A549 (cell line): ENCODE data around the gene NHSL2. TPM values are rescaled to one million over a fixed set of nuclear protein-coding genes. Genes with fewer than 3 reads are reported as not detected.

Experiments
- ATAC-seq, 2 experiments: fragments of 200-7000 bp in 1 of 2; fragments of >200 bp in 1 of 2; cut with Nextera tagmentation in 1 of 2; cut with Tn5 transposase in 1 of 2; 3 replicates each; pipeline versions ENCODE4 v1.8.0 to v1.9.1; 2018 to 2020; ENCODE audit warnings: mild to moderate bottlenecking in 1 of 2, moderate library complexity in 1 of 2
- CTCF ChIA-PET: fragments of 300-600 bp; sonication (Branson Sonifier 250); formaldehyde crosslinking; extraction: SDS; loops from one replicate; lab custom pipeline; 2021; ENCODE audit warnings: antibody characterized with exemption, inconsistent platforms; lab: Yijun Ruan, JAX
- POLR2A ChIA-PET: fragments of 350-600 bp; formaldehyde crosslinking; extraction: SDS; loops from one replicate; lab custom pipeline; 2021; ENCODE audit warnings: antibody characterized with exemption, inconsistent platforms; lab: Yijun Ruan, JAX
- DNase-seq, 2 experiments: peaks; one replicate each; pipeline versions ENCODE4 v3.0.0 to v3.0.0-alpha.2; 2011 to 2016; ENCODE audit warnings: low read depth in 1 of 2, low spot score in 1 of 2
- FAIRE-seq: peaks from 2 replicates; lab custom pipeline; 2011; peaks lifted over from hg19 to GRCh38; lab: Jason Lieb, UNC
- H3K27ac ChIP-seq, 2 experiments: fragments of >200 bp; sonication (Bioruptor Twin); formaldehyde crosslinking; 3 replicates each; pipeline ENCODE4 v1.5.1; 2016 to 2017
- H3K4me1 ChIP-seq: fragments of >200 bp; sonication (Bioruptor Twin); formaldehyde crosslinking; 3 replicates; pipeline ENCODE4 v1.6.1; 2016
- H3K4me2 ChIP-seq: fragments of >200 bp; sonication (Bioruptor Twin); formaldehyde crosslinking; 3 replicates; pipeline ENCODE4 v1.6.1; 2016
- H3K4me3 ChIP-seq: fragments of >200 bp; sonication (Bioruptor Twin); formaldehyde crosslinking; 3 replicates; pipeline ENCODE4 v1.5.1; 2016
- H3K9me3 ChIP-seq: fragments of >200 bp; sonication (Bioruptor Twin); formaldehyde crosslinking; 3 replicates; pipeline ENCODE4 v1.6.1; 2016
- CBX8 ChIP-seq: fragments of 200-600 bp; sonication (generic); IDR thresholded peaks from 2 replicates; pipeline ENCODE4 v1.6.1; 2016
- EHMT2 ChIP-seq: fragments of 200-600 bp; sonication (generic); IDR thresholded peaks from 2 replicates; pipeline ENCODE4 v1.6.1; 2016; ENCODE audit warnings: antibody characterized with exemption, low read depth, mild to moderate bottlenecking, moderate library complexity
- EP300 ChIP-seq, 2 experiments: fragments of >200 bp; sonication (Bioruptor Twin); formaldehyde crosslinking; IDR thresholded peaks; 2 replicates in 1 of 2; 3 replicates in 1 of 2; pipeline ENCODE4 v1.6.1; 2016 to 2017
- ESRRA ChIP-seq: fragments of 150-350 bp; IDR thresholded peaks from 2 replicates; pipeline ENCODE4 v1.6.1; 2014; ENCODE audit warnings: mild to moderate bottlenecking, low read length, borderline replicate concordance
- FOSL2 ChIP-seq, 2 experiments: fragments of 450-650 bp in 1 of 2; fragments of >200 bp in 1 of 2; sonication (Bioruptor Twin) in 1 of 2; formaldehyde crosslinking; IDR thresholded peaks; 2 replicates each; pipeline versions ENCODE4 v1.5.0 to v1.6.1; 2016 to 2020; ENCODE audit warnings: mild to moderate bottlenecking in 1 of 2, moderate library complexity in 1 of 2
- FOXS1 ChIP-seq: fragments of 250-450 bp; sonication (Bioruptor Pico); IDR thresholded peaks from 2 replicates; pipeline ENCODE4 v1.5.0; 2020; ENCODE audit warnings: mild to moderate bottlenecking, moderate library complexity
- HEYL ChIP-seq: fragments of 250-450 bp; sonication (Bioruptor Pico); IDR thresholded peaks from 2 replicates; pipeline ENCODE4 v1.8.0; 2021; ENCODE audit warnings: mild to moderate bottlenecking, moderate library complexity
- HOXA7 ChIP-seq: fragments of 250-450 bp; sonication (Bioruptor Pico); IDR thresholded peaks from 2 replicates; pipeline ENCODE4 v1.5.0; 2020; ENCODE audit warnings: mild to moderate bottlenecking, moderate library complexity
- HOXB13 ChIP-seq: fragments of 250-450 bp; sonication (Bioruptor Pico); IDR thresholded peaks from 2 replicates; pipeline ENCODE4 v1.5.0; 2020; ENCODE audit warnings: low read depth, mild to moderate bottlenecking, moderate library complexity
- HOXB5 ChIP-seq: fragments of 250-450 bp; sonication (Bioruptor Pico); IDR thresholded peaks from 2 replicates; pipeline ENCODE4 v1.5.0; 2020; ENCODE audit warnings: mild to moderate bottlenecking, moderate library complexity
- JUN ChIP-seq, 2 experiments: fragments of >200 bp; sonication (Bioruptor Twin); formaldehyde crosslinking; IDR thresholded peaks; 2 replicates in 1 of 2; 3 replicates in 1 of 2; pipeline ENCODE4 v1.6.1; 2016 to 2017
- KDM1A ChIP-seq: fragments of 200-600 bp; sonication (generic); IDR thresholded peaks from 2 replicates; pipeline ENCODE4 v1.6.1; 2016; ENCODE audit warnings: low read depth, mild to moderate bottlenecking
- KDM5A ChIP-seq: fragments of 200-600 bp; sonication (generic); IDR thresholded peaks from 2 replicates; pipeline ENCODE4 v1.6.1; 2016; ENCODE audit warnings: antibody characterized with exemption, mild to moderate bottlenecking
- MAZ ChIP-seq: fragments of 150-350 bp; IDR thresholded peaks from 2 replicates; pipeline ENCODE4 v1.6.1; 2014; ENCODE audit warnings: antibody characterized with exemption, low read depth, low read length, borderline replicate concordance
- NPAS2 ChIP-seq: fragments of 250-450 bp; sonication (Bioruptor Pico); IDR thresholded peaks from 2 replicates; pipeline ENCODE4 v1.8.0; 2022; ENCODE audit warnings: mild to moderate bottlenecking, moderate library complexity, borderline replicate concordance
- NR3C1 ChIP-seq: fragments of >200 bp; sonication (Bioruptor Twin); formaldehyde crosslinking; IDR thresholded peaks from 3 replicates; pipeline ENCODE4 v1.6.1; 2017
- PHF8 ChIP-seq: fragments of 200-600 bp; sonication (generic); IDR thresholded peaks from 2 replicates; pipeline ENCODE4 v1.6.1; 2016; ENCODE audit warnings: low read depth, mild to moderate bottlenecking, antibody characterized with exemption, moderate library complexity, borderline replicate concordance
- POLR2A ChIP-seq: IDR thresholded peaks from 2 replicates; pipeline ENCODE4 v1.6.1; 2012; ENCODE audit warnings: mild to moderate bottlenecking, low read length
- TP53 ChIP-seq: fragments of 250-450 bp; sonication (Bioruptor Pico); IDR thresholded peaks from 2 replicates; pipeline ENCODE4 v1.5.0; 2021; ENCODE audit warnings: mild to moderate bottlenecking, moderate library complexity
- ZC3H11A ChIP-seq: fragments of 450-650 bp; IDR thresholded peaks from 2 replicates; pipeline ENCODE4 v1.6.1; 2014; ENCODE audit warnings: antibody characterized with exemption, mild to moderate bottlenecking
- ZFP36 ChIP-seq: fragments of 450-650 bp; IDR thresholded peaks from 2 replicates; pipeline ENCODE4 v1.6.1; 2014; ENCODE audit warnings: borderline replicate concordance; ENCODE audit not compliant: partially characterized antibody
- ZSCAN20 ChIP-seq: fragments of 250-450 bp; sonication (Bioruptor Pico); IDR thresholded peaks from 2 replicates; pipeline ENCODE4 v1.8.0; 2022; ENCODE audit warnings: mild to moderate bottlenecking, moderate library complexity
- WGBS: methylation state at CpG from one replicate; pipeline ENCODE4 v1.1.6; 2017; ENCODE audit errors: missing lambda C conversion rate; 5-methylcytosine and 5-hydroxymethylcytosine counted together
- polyA plus RNA-seq, 4 experiments: library from polyadenylated mRNA; depleted of rRNA in 3 of 4; stranded (reverse); fragments of >200 nt; fragmentation: RNase III in 1 of 4; extraction: RNeasy Plus Mini Kit Qiagen cat#74134 plus additional on column Dnase treatment in 1 of 4; gene quantifications; 2 replicates in 3 of 4; 3 replicates in 1 of 4; pipeline ENCODE4 v1.2.3, GENCODE V29; 2011 to 2017
- TF ChIP-seq, protein P1 (sequence below): fragments of 250-450 bp; sonication (Bioruptor Pico); IDR thresholded peaks from 2 replicates; pipeline ENCODE4 v1.5.0; 2021; ENCODE audit warnings: mild to moderate bottlenecking, moderate library complexity, borderline replicate concordance
- TF ChIP-seq, protein P2 (sequence below): fragments of >200 bp; sonication (Bioruptor Twin); formaldehyde crosslinking; IDR thresholded peaks from 3 replicates; pipeline ENCODE4 v1.6.1; 2016
- TF ChIP-seq, protein P3 (sequence below): fragments of 200-600 bp; sonication (generic); IDR thresholded peaks from 2 replicates; pipeline ENCODE4 v1.6.1; 2016; ENCODE audit warnings: antibody characterized with exemption, mild to moderate bottlenecking, moderate library complexity

NHSL2 gene
- polyA plus RNA-seq, 2 of the 4 experiments (the other 2 are of a cell fraction): 0.26 to 0.48 TPM

- Histone ChIP-seq H3K4me2 (no peak overlapping the region), H3K27ac (no peak overlapping the region), H3K4me3 (no peak overlapping the region), H3K9me3 (no peaks in the 10 kb centered on the region), H3K4me1 (0 out of 3 replicates have a peak, but pooled peaks cover 3% of the 10 kb centered on the region)
- POLR2A ChIA-PET: no interaction called here
- TF ChIP-seq CBX8 (no peak), POLR2A (no peak), NPAS2 (CRISPR knock-in tag) (no peak), PHF8 (no peak)
- WGBS: 84% methylated on average over 2 of the region's 2 CpGs
- DNase-seq (no peak), ATAC-seq (no peak), FAIRE-seq (no peak)
- CTCF ChIA-PET: no interaction called here
Observed at GRCh38 chrX:72176981-72177380, 266.3 kb downstream of the NHSL2 start.

DNA sequence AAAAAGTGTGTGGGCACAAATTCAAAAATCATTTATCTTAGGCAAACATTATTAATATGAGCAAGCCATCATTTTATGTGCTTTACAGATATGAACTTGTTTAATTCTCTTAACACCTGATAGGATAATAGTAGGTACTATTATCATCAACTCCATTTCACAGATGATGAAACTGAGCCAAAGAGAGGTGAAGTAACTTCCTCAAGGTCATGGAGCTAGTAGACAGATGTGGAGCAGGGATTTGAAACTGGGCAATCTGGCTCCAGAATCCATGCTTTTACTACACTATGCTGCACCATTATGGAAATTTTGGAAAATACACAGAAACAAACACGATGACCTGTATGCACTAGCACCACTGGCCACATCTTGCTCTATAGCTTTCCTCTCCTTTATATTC, 269.9 kb downstream of the NHSL2 start:
- H3K4me1 ChIP-seq: peaks cover 10% of the 10 kb centered on the region
- no peak for DNase-seq
- TF ChIP-seq ESRRA: 0 out of 2 replicates have a peak, but pooled peaks have one; percentile 31
- TF ChIP-seq, protein P1, sequence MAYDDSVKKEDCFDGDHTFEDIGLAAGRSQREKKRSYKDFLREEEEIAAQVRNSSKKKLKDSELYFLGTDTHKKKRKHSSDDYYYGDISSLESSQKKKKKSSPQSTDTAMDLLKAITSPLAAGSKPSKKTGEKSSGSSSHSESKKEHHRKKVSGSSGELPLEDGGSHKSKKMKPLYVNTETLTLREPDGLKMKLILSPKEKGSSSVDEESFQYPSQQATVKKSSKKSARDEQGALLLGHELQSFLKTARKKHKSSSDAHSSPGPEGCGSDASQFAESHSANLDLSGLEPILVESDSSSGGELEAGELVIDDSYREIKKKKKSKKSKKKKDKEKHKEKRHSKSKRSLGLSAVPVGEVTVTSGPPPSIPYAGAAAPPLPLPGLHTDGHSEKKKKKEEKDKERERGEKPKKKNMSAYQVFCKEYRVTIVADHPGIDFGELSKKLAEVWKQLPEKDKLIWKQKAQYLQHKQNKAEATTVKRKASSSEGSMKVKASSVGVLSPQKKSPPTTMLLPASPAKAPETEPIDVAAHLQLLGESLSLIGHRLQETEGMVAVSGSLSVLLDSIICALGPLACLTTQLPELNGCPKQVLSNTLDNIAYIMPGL (CRISPR knock-in tag): no peak
- H3K4me2 ChIP-seq: peak overlapping the region; percentile 71
- no peak for FAIRE-seq
- ATAC-seq: peak in 1 of 2 experiments; percentile 2; a peak in 2 of 6 replicates
- H3K9me3 ChIP-seq: no peaks in the 10 kb centered on the region
- ChIA-PET POLR2A (interaction anchor here (1.1 to 2.0 kb wide), 8 partner anchors 13 to 162 kb away, joined by 3 to 22 read pairs (median 6); partner anchors contain the start of genes ERCC6L, RPS4X and RTL5), CTCF (interaction anchor here (1.0 kb wide), 1 partner anchor 161 kb away, joined by 3 read pairs; no protein-coding TSS in a partner anchor)
- 3% methylated on average over 1 of the region's 1 CpG for WGBS
- H3K4me3 ChIP-seq: peak overlapping the region; percentile 88
- peak overlapping the region; percentile 80 to 90 for H3K27ac ChIP-seq

DNA sequence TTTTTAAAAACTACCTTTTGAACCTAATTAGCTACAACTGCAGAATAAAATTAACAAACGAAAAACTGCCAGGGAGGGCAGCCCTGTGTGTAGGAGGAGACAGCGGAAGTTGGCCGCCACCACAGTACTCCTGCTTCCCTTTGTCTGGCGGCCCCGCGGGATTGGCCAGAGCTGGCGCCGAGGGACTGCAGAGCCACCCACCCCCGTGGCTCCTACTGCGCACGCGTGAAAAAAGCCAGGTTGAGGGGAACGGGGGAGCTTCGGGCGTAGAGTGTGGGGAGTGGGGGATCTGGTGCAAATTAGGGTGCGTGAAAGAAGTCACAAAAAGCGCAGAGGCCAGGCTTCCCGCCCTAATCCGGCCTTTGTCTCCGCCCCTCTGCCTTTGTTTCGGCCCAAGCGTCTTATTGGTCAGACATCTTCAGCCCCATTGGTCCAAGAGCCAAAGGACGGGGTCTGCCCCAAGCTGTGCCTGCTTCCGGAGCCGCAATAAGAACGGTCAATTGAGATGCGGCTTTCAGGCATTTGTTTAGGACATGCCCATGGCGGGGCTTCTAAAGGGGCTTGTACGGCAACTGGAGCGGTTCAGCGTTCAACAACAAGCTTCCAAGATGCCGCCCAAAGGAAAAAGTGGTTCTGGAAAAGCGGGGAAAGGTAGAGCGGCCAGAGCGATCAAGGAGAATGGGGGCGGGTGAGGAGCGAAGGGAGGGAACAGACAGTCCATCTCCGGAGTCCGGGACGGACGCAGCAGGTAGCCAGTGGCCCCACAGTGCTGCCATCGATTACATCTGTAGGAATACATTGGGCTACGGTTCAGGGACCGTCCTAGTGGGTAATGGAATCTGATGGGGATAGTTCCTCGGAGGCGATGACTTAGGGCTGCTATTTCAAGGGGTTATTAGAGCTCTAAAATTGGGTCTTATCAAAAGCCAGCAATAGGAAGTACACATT, 270.8 kb downstream of the NHSL2 start, which contains the start of gene PIN4:
Gene PIN4 (plus strand): TSS at position 580 of the 948 bp plus-strand sequence. CDS start 29 bp downstream, at position 609.
- ATAC-seq (peak; percentile 97 to 99), FAIRE-seq (peak; percentile 81), DNase-seq (peak; percentile 84 to 98)
- 2% methylated on average over 38 of the region's 46 CpGs for WGBS
- ChIA-PET CTCF (interaction anchor here (1.2 kb wide), 1 partner anchor 162 kb away, joined by 4 read pairs; no protein-coding TSS in a partner anchor), POLR2A (interaction anchor here (0.6 to 2.0 kb wide), 16 partner anchors 9 to 898 kb away, joined by 3 to 22 read pairs (median 4); partner anchors contain the start of genes ERCC6L, NONO, RPS4X and RTL5)
- no peaks in the 10 kb centered on the region for H3K9me3 ChIP-seq
- peak within 1 kb of the TSS; percentile 88 for H3K4me3 ChIP-seq
- H3K4me1 ChIP-seq: peaks cover 10% of the 10 kb centered on the region
- H3K4me2 ChIP-seq: peak within 1 kb of the TSS; percentile 96
- H3K27ac ChIP-seq: peak within 1 kb of the TSS; percentile 82 to 90
- TF ChIP-seq KDM1A: no peak
- no peak for TF ChIP-seq FOSL2 (IDR thresholded peaks at IDR 0.05)
- no peak for TF ChIP-seq FOSL2 (CRISPR knock-in tag; IDR thresholded peaks at IDR 0.05)
- no peak for TF ChIP-seq ZSCAN20 (CRISPR knock-in tag)
- peak; percentile 87 for TF ChIP-seq KDM5A
- TF ChIP-seq EP300 (IDR thresholded peaks at IDR 0.05): no peak
- TF ChIP-seq EHMT2: no peak
- no peak for TF ChIP-seq HEYL
- TF ChIP-seq NPAS2 (CRISPR knock-in tag): no peak
- TF ChIP-seq, protein P2, sequence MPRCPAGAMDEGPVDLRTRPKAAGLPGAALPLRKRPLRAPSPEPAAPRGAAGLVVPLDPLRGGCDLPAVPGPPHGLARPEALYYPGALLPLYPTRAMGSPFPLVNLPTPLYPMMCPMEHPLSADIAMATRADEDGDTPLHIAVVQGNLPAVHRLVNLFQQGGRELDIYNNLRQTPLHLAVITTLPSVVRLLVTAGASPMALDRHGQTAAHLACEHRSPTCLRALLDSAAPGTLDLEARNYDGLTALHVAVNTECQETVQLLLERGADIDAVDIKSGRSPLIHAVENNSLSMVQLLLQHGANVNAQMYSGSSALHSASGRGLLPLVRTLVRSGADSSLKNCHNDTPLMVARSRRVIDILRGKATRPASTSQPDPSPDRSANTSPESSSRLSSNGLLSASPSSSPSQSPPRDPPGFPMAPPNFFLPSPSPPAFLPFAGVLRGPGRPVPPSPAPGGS: 0 out of 3 replicates have a peak, but pooled peaks have one; percentile 23
- no peak for TF ChIP-seq HOXB13 (CRISPR knock-in tag)
- peak; percentile 49 to 81 for TF ChIP-seq JUN (IDR thresholded peaks at IDR 0.05)
- TF ChIP-seq ZC3H11A: no peak
- no peak for TF ChIP-seq NR3C1
- no peak for TF ChIP-seq TP53 (CRISPR knock-in tag)
- TF ChIP-seq ESRRA: no peak
- no peak for TF ChIP-seq ZFP36
- no peak for TF ChIP-seq HOXA7
- TF ChIP-seq, protein P3, sequence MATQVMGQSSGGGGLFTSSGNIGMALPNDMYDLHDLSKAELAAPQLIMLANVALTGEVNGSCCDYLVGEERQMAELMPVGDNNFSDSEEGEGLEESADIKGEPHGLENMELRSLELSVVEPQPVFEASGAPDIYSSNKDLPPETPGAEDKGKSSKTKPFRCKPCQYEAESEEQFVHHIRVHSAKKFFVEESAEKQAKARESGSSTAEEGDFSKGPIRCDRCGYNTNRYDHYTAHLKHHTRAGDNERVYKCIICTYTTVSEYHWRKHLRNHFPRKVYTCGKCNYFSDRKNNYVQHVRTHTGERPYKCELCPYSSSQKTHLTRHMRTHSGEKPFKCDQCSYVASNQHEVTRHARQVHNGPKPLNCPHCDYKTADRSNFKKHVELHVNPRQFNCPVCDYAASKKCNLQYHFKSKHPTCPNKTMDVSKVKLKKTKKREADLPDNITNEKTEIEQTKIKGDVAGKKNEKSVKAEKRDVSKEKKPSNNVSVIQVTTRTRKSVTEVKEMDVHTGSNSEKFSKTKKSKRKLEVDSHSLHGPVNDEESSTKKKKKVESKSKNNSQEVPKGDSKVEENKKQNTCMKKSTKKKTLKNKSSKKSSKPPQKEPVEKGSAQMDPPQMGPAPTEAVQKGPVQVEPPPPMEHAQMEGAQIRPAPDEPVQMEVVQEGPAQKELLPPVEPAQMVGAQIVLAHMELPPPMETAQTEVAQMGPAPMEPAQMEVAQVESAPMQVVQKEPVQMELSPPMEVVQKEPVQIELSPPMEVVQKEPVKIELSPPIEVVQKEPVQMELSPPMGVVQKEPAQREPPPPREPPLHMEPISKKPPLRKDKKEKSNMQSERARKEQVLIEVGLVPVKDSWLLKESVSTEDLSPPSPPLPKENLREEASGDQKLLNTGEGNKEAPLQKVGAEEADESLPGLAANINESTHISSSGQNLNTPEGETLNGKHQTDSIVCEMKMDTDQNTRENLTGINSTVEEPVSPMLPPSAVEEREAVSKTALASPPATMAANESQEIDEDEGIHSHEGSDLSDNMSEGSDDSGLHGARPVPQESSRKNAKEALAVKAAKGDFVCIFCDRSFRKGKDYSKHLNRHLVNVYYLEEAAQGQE: no peak
- no peak for TF ChIP-seq HOXB5 (CRISPR knock-in tag)
- no peak for TF ChIP-seq MAZ
- TF ChIP-seq FOXS1 (CRISPR knock-in tag): no peak
